Measurements from ENCODE around the gene GRM6.
A peak's percentile ranks its signal among the peaks of the same experiment; 100 is the strongest.

Gene GRM6

DNA sequence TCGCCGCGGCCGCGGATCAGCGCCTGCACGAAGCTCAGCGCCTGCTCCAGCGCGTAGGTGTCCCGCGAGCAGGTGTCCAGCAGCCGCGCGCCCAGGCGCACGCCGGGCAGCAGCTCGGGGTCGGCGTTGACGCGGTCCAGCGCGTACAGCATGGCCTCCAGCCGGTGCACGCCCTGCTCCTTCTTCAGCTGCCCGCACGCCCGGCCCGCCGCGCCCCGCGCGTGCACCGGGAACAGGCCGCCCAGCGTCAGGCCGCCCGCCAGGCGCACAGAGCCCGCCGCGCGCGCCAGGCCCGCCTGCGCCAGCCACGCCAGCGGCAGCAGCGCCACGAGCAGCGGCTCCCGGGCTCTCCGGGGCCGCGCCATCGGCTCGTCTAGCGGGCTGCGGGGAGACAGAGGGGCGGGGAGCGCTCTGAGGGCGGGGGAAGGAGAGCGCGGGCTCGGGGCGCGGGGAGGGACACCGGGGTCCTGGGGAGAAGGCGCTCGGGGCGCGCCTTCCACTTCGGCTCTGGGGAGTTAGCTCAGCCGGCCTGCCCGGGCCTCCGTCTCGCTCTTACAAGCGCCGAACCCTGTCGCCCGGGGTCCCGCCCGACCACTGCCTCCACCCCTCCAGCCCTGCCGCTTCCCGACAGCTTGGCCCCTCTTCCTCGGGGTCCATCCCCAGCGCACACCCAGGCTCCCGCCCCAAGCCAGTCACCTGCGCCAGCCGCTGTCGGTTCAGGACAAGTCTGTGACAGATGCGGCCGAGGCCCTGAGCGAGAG is at the start of gene GRM6:
Gene GRM6, minus strand, starts transcription at position 741 of the 761 bp plus-strand sequence. Its CDS starts 376 bp downstream, at position 365.
- DNase-seq (ENCODE audit: low read depth in 2 of 2): no peak

DNA sequence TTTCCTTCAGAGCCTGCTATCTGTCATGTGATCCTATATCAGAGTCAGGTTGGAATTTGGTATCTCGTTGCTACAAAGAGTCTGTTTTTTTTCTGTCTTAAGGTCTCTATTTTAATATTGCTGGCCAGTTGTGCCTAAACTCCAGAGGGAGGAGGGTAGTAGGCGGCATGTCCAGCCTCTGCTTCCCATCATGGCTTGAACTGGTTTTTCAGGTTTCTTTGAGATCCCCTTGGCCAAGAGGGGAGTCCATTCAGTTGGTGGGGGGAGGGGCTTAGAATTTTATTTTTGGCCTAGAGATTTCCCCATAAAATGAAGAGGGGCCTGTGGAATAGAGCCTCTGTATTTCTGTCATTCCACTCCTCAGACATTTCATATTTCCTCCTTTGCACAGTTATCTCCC is 49.6 kb upstream of the GRM6 start:
- no peak for DNase-seq (ENCODE audit: low read depth in 2 of 2)

DNA sequence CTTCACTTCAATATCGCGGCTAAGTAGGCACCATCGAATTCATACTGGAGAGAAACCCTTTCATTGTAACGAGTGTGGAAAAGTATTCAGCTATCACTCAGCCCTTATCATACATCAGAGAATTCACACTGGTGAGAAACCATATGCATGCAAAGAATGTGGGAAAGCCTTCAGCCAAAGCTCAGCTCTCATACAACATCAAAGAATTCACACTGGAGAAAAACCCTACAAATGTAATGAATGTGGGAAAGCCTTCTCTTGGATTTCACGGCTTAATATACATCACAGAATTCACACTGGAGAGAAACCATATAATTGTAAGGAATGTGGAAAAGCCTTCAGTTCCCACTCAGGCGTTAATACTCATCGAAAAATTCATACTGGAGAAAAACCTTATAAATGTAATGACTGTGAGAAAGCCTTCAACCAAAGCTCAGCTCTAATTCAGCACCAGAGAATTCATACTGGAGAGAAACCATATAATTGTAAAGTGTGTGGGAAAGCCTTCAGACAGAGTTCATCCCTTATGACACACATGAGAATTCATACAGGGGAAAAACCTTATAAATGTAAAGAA is 38.0 kb upstream of the GRM6 start:
- DNase-seq (ENCODE audit: low read depth in 2 of 2): no peak

DNA sequence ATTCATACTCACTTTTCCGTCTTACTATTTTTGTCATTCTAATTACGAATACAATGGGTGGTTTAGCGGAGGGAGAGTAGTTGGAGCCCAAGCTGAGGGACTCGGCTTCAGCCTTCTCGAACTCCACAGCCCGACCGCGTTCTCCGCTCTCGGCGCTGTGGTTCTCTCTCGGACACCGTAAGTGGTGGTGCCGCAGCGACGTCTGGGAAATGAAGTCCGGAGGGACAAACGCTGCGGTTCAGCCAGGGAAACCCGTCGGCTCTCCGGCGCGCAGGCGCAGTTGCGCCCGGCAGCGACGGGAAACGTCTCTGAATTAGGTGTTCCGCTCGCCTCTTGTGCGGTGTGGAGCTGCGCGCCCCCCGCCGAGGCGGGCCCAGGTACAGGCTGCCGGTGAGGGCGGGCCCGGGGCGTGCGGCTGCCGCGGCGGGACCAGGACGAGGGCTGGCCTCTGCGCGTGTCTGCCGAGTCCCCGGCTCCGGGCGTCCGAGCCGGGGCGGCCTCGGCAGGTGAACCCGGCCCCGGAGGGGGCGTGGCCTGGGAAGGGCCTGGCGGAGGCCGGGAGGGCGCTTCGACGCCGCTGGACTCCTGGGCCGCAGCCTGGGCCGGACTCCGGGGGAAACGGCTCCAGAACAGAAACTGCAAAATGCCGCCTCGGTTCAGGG is 28.5 kb upstream of the GRM6 start, which contains the start of gene ZNF879:
Gene ZNF879, plus strand, starts transcription at position 277 of the 662 bp plus-strand sequence. CDS start 1,201 bp downstream, outside the sequence.
- DNase-seq (ENCODE audit: low read depth in 2 of 2): peak; percentile 90

DNA sequence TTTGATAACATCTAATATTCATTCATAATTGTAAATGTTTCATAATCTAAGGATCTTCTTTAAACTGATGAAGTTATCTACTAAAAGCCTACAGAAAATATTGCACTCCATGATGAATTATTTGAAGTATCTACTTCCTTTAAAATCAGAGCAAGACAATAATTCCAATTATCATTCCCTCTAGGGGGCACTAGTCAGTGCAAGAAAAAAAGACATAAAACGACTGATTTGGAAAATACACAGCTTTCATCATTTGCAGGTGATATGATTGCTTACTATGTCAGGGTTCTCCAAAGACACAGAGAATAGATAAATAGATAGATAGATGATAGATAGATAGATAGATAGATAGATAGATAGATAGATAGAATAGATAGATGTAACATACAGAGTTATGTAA is 13.5 kb upstream of the GRM6 start:
- no peak for DNase-seq (ENCODE audit: low read depth in 2 of 2)

DNA sequence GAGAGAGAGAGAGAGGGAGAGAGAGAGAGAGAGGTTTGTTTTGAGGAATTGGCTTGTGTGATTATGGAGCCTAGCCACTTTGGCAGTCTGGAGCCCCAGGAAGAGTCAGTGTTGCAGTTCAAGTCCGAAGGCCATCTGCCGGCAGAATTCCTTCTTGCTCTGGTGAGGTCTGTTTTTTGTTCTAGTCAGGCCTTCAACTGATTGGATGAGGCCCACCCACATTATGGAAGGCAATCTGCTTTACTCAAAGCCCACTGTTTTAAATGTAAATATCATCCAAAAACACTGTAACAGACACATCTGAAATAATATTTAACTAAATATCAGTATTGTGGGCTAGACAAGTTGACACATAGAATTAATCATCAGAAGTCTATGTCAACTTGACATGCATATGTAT is 11.4 kb upstream of the GRM6 start:
- DNase-seq (ENCODE audit: low read depth in 2 of 2): no peak

DNA sequence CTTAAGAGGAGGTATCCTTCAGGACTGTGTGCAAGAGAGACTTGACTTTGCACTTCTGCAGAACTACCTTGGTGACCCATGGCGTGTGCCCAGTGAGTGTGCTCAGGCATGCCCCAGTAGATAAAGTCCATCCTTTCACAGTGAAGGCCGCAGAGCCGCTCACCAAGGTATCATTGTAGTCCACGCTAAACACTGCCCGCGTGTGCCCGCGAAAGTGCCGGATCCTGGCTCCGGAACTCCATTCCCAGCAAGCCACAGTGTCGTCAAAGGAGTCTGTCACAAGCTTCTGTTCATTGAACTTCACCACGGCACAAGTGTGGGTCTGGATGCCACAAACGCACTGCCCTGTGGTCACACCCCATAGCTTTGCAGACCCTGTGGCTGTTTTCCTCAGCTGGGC is 3.3 kb upstream of the GRM6 start:
- DNase-seq (ENCODE audit: low read depth in 2 of 2): no peak

DNA sequence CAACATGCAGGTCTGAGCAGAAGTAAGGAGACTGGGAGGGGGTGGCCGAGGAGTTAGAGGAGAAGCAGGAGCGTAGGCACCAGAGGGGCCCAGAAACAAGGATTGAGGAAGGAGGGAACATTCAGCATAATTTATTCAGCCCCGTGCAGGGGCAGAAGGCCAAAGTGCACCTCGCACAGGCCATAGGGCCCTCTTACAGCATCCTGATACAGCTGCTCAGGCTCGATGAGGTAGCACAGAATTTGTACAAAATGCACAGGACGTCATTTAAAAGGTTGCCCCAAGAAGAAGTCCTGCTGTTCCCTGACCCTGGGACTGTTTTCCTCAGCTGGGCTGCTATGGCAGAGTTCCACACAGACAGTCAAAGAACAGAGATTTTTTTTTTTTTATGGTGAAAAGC is 2.1 kb upstream of the GRM6 start:
- DNase-seq (ENCODE audit: low read depth in 2 of 2): no peak

DNA sequence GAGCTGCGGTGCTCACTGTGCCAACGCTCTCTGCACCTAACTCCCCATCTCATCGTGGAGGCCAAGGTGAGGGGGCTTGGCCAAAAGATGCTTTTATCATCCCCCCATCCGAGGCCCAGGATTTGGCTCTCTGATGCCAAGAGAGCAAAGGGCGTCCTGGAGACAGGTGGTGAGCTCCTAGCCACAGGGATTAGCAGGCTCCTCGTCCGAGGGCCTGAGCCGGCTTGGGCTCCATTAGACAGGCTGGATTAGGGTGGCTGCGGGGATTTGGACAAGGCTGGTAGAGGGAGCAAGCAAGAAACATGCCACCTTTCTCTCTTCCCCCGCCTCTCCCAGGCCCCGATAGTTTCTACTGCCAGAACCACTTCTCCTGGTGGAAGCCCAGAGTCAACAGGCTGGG is 1.0 kb upstream of the GRM6 start:
- no peak for DNase-seq (ENCODE audit: low read depth in 2 of 2)

DNA sequence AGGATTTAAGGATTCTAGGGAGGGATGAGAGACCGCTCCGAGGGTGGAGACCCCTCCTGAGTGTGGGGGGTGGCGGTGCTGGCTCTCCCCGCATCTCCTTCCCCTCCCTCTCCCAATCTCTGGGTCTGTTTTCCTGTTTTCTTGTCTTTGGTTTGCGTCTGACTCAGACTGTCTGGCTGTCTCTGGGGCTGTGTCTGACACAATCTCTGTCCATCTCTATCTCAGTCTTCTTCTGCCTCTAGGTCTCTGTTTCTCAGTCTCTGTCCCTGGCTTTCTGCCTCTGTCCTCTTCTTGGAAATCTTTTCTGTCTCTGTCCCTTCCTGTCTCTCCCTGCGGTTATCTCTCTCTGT is 196 bp upstream of the GRM6 start:
- no peak for DNase-seq (ENCODE audit: low read depth in 2 of 2)

DNA sequence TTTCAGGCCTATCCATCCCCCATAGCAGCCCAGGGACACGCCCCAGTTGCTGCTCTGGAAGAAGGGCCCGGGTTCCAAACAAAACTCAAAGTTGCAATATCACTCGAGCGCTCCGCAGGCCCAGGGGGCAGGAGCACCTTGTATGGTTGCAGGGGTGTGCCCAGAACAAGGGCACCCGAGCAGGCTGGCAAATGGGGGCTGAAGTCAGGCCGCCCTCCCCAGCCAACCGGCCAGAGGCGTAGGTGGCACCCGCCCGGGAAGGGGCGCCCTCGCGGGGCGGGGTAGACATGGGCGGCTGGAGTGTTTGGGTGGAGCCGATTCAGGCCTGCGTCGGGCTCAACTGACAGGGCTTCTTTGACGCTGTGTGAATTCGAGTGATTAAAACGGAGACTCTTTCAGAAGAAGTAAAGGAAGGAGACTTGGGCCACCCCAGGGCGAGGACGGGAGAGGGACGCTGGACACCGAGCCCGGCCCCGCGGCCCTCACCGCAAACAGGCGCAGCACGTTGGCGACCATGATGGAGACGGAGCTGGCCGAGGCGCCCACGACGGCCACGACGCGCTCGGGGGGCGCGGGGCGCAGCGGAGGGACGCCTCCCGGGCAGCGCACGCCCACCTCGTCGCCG is 1.1 kb downstream of the GRM6 start:
- no peak for DNase-seq (ENCODE audit: low read depth in 2 of 2)

DNA sequence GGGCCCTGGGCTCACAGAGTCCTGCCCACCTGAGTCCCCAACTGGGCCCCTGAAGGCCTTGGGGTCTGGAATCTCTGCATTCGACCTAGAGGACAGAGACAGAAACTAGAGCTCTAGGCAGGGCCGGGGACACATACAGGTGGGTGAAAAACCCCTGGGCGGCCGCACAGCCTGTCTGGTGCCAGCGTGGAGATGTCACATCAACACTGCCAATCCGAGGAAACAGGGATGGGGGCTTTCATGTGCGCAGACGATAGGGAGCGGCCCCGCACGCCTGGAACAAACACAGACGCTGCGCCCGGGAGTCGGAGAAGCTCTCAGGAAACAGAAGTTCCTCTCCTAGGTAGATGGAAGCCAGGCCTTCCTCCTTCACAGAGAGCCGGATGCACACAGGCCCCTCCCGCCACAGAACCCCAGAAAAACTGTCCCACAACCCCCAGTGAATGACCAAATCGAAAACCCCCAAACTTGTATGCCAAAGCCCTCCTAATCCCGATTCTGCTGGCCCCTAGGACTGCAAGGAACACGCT is 1.8 kb downstream of the GRM6 start:
- DNase-seq (ENCODE audit: low read depth in 2 of 2): no peak

DNA sequence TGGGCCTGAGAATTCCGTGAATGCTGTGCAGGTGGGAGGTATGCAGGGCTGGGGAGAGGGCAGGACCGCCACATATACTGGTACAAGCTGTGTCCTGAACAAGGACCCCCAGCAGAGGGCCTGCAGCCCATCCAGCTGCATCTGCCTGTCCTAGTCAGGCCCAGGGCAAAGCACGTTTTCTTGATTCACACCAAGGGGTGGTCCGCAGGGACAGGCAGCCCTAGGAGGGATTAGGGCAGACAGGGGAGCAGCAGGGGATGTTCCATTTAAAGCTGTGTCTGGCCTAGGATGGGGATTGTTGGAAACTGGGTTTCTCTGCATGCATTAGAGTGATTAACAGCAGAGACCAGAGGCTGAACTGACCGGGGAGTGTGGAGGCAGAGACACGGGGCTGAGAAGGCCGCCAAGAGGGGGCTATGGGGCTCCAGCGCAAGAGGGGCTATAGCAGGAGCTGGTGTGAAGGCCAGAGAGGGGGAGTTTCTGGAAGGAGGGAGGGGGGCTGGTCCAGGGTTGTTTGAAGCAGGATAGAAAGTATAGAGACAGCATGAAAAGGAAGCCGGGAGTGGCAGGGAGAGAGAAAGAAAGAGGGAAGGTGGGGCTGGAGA is 2.7 kb downstream of the GRM6 start:
- DNase-seq (ENCODE audit: low read depth in 2 of 2): no peak

DNA sequence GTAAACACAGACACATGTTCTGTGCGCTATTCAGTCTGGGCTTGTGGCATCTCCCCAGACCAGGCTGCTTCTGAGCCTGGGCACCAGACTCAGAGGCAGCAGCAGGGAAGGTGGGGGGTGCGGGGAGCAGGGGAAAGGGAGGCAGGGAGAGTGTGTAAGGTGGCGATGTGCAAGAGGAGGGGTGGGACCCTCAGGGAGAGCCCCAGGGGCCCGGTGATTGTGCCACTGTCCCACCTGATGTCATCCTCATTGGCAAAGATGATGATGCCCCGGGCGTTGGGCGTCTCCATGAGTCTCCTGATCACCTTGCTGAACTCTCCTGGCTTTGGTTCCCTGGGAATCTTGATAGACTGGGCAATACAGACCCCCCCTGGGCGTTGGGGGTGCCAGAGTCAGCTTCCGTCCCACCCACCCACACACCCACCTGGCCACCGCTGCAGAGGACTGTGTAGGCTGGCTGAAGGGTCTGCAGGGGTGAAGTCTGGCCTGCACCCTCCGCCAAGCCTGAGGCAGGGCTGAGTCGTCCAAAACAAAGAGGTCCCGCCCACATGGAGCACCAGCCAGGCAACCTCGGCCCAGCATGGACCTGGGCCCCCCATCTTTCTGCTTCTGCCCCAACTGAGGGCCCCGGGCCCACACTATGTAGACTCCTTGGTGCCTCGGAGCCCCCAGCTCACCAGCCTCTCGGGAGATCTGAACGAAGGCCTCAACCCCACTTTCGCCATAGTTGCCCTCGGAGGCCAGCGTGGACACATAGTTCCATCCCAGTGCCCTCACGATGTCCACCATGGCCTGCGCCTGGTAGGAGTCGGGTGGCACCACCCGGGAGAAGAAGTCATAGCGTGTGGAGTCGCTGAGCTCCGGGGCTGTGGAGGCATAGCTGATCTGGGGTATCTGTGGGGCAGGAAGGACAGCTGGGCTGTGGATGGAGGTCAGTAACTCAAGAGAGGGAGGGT is 3.7 kb downstream of the GRM6 start:
- no peak for DNase-seq (ENCODE audit: low read depth in 2 of 2)

DNA sequence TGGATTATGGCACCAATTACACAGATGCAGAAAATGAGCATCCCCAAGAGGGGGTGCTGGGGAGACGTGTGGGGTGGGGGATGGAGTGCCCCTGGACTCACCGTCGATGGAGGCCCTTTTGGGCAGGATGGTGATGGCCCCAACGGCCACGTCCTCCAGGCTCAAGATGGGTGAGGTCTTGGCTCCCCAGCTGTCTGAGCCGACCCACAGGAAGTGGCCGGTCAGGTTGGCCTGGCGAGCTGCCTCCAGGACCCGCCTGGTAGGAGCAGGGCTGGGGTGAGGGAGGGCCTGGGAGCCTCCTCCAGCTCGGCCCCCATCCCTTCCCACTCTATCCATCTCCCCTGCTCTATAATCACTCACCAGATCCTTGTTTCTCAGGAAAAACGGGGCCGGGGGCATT is 4.6 kb downstream of the GRM6 start:
- no peak for DNase-seq (ENCODE audit: low read depth in 2 of 2)

DNA sequence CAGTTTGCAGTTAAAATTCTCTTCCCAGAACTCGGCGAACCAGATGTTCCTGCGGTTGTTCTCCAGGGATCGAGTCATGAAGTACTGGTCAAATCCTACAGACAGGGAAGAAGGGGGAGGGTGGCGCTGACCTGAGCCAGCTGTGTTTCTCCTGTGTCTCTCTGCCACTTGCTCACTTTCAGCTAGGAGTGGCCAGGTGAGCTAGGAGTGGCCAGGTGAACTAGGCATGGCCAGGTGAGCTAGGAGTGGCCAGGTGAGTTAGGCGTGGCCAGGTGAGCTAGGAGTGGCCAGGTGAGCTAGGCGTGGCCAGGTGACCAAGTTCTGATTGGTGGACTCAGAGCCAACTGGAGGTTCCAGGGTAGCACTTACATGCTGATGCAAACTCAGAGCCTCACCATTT is 5.8 kb downstream of the GRM6 start:
- no peak for DNase-seq (ENCODE audit: low read depth in 2 of 2)

DNA sequence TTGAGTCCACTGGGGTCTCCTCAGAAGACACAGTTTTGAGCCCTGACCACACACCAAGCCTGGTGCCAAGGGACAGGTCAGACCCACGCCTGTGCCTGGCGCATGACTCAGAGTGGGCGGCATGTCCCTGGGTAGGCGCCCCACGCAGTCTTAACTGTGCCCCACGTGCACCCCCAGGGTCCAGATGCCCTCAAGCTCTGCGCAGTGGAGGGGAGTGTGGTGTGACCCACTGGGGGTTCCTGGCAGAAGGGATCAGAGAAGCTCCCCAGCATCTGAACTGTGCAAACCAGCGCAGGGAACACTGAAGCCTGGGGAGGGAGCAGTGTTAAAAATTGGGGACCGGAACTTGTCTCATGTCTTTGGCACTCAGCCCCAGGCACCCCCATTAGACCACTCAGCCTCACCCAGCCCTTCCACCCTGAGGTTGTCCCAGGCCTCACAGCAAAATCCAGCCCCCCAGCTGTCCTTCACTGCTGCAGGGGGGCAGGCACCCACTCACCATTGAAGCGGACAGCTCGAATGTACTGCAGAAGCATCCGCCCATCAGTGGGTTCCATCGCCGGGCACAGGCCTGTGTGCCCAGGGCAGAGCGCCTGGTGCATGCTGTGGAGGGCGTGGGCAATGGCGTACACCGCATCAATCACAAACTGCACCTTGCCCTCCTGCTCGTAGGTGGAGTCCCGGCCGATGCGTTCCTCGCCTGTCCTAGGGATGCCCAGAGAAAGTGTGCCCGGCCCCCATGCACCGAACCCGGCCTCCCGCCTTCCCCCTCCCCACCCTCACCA is 6.5 kb downstream of the GRM6 start:
- DNase-seq (ENCODE audit: low read depth in 2 of 2): no peak

DNA sequence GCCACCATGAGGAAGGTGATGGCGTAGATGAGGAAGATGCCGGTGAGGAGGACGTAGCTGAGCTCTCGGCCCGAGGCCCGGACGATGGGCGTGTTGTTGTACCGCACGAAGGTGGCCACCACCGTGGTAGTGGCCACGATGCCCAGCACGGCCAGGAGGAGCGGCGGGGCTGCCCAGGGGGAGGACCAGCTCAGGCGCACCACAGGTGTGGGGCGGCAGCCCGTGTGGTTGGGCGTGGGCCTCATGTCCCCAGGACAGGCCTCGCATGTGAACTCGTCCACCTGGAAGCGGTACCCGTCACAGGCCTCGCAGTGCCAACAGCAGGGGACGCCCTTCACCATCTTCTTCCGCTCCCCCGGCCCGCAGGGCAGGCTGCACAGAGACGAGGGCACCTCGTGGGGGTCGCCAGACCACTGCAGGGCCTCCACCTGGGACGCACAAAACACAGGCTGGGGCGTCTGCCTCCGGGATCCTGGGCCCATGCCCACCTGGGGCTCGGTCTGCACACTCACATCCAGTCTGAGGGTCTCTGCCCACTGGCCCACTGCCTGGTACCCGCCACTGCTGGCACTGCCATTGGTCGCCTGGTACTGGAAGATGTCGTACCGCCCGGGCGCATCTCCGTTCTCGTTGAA is 8.7 kb downstream of the GRM6 start:
- no peak for DNase-seq (ENCODE audit: low read depth in 2 of 2)

All from activated CD8-positive, alpha-beta memory T cell treated with anti-CD3 and anti-CD28 coated beads for 4 hours (primary cell).